GM15510 (cell line): ENCODE data around the gene KIF13A.

Source experiments
- POLR2A ChIP-seq: IDR thresholded peaks from 3 replicates; pipeline ENCODE4 v1.6.1; 2011; ENCODE audit warnings: borderline replicate concordance; ENCODE audit not compliant: insufficient read length; ENCODE audit errors: extremely low read depth

The KIF13A gene

DNA sequence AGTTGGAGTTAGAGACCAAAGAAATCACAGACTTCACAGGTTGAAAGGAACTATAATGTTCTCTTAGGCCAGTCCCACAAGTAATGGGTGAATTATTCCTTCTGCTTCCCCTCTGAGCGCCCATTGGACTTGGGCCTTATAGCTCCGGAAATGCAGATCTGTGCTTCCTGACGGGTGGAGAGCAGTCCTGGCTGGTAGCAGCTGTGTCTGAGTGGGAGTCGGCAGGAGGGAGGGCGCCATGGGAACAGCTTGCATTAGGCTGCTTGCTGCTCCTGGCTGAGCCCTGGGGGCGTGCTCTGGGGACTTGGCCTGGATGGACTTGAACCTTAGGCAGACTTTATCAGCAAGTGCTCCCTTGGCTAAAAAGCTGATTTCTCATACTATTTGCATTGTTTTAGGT is 262.4 kb downstream of the KIF13A start:
- TF ChIP-seq POLR2A, result no peak

DNA sequence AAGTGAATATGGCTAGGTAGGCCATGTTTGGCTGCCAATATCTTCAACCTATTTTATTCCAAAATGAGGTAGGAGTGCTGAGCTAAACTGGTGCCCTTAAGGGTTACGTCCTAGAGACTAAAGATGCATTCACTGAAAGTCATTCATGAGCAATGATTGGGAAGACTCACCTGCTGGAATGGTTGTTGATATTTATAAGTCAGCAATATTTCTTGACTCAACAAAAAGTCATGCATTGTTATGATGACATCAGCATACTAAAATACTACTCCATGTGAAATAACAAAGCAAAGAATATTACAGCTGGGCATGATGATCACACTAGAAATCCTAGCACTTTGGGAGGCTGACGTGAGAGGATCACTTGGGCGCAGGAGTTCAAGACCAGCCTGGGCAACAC is 263.1 kb downstream of the KIF13A start:
- no peak for TF ChIP-seq POLR2A

GRCh38 chr6:17721671-17722070 is 265.8 kb downstream of the KIF13A start:
- no peak for TF ChIP-seq POLR2A

- TF ChIP-seq POLR2A, result no peak
Measured at GRCh38 chr6:17719323-17720041, 268.0 kb downstream of the KIF13A start.

- no peak for TF ChIP-seq POLR2A
Measured at GRCh38 chr6:17716221-17716620, 271.2 kb downstream of the KIF13A start.

DNA sequence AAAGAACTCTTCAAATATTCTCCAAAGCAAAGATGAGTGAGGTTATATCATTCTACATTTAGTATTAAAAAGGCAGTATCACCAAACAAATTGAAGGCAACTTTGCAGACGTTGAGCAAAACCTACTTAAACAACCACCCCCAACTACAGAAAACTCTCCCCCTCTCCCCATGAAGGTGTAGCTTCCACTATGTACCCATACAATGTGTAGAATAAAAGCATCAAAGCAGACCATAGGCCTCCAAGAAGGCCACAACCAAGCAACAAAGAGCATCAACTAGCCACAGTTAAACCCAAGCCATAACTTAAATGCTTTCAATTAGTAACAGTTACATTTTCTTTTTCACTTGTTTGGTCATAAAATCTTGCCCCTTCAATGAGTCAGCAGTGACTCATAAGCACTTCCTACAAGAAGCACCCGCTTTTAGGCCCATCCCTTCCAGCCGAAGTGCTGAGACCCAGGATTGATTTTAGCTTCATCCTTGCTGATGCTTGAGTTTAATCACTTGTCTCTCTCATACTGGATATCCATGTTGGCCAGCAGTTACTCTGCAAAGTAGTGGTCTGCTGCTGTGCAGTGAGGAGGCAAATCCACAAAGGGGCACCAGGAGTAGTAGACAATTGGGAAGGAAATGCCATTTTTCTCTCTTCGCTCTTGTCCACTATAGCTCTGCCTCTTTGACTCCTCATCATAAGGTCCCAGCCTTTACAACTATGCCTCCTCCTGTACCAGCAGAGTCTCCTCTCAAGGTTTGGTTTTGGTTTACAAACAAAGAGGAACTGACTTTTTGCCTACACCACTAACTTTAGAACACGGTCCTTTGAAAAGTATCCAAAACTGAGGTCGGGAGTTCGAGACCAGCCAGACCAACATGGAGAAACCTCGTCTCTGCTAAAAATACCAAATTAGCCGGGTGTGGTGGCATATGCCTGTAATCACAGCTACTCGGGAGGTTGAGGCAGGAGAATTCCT is 272.3 kb downstream of the KIF13A start:
- TF ChIP-seq POLR2A, result no peak

DNA sequence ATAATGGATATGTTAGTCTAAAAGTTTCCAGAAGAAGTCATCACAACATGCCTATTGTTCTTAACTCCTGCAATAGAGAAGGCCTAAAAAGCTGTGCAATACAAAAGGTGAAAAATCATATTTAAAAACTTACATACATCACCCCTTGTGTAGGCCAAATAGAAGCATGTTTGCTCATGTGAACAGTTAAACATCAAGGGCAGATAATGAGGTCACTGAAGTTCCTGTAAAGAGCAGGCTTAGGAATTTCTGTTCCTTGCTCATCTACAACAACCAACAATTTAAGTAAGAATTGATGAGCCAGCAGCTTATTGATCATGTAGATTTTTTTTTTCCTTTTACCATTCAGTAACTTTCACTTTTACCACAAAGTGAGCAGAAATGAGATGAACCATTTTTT is 273.3 kb downstream of the KIF13A start:
- no peak for TF ChIP-seq POLR2A

- TF ChIP-seq POLR2A, result no peak
Measured at GRCh38 chr6:17712576-17712975, 274.9 kb downstream of the KIF13A start.

DNA sequence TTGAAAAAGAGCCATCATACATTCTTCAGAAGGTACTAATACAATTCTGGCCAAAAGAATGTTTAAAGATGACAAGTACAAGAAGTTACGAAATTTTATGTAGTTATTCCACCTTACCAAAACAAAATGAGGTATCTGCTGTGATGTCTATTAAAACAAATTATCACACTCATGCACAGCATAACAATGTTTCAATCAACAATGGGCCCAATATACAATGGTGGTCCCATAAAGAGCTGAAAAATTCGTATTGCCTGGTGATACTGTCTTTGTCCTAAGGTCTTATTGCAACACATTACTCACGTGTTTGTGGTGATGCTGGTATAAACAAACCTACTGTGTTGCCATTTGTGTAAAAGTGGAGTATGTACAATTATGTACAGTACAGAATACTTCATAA is 277.1 kb downstream of the KIF13A start:
- no peak for TF ChIP-seq POLR2A

- TF ChIP-seq POLR2A, result no peak
Measured at GRCh38 chr6:17709476-17709875, 278.0 kb downstream of the KIF13A start.
